Ishikawa (cell line): Measurements from ENCODE around the gene RELL1.
A peak's percentile ranks its signal among the peaks of the same experiment; 100 is the strongest.

Source experiments
- CEBPB ChIP-seq: IDR thresholded peaks from 2 replicates; pipeline ENCODE4 v1.6.1; 2012
- CREB1 ChIP-seq: IDR thresholded peaks from 2 replicates; pipeline ENCODE4 v1.6.1; 2012; ENCODE audit warnings: low read depth
- EGR1 ChIP-seq: IDR thresholded peaks from 2 replicates; pipeline ENCODE4 v1.6.1; 2012
- EP300 ChIP-seq: IDR thresholded peaks from 2 replicates; pipeline ENCODE4 v1.6.1; 2012; ENCODE audit warnings: borderline replicate concordance
- FOXM1 ChIP-seq: IDR thresholded peaks from 2 replicates; pipeline ENCODE4 v1.6.1; 2012; ENCODE audit warnings: low read depth, borderline replicate concordance
- NFIC ChIP-seq: IDR thresholded peaks from 2 replicates; pipeline ENCODE4 v1.6.1; 2012
- RAD21 ChIP-seq: IDR thresholded peaks from 2 replicates; pipeline ENCODE4 v1.6.1; 2012; ENCODE audit warnings: low read depth
- TAF1 ChIP-seq: IDR thresholded peaks from 2 replicates; pipeline ENCODE4 v1.6.1; 2012; ENCODE audit warnings: low read depth, mild to moderate bottlenecking
- TCF12 ChIP-seq: IDR thresholded peaks from 2 replicates; pipeline ENCODE4 v1.6.1; 2012; ENCODE audit warnings: low read depth
- TEAD4 ChIP-seq: IDR thresholded peaks from 2 replicates; pipeline ENCODE4 v1.6.1; 2012
- YY1 ChIP-seq: IDR thresholded peaks from 2 replicates; pipeline ENCODE4 v1.6.1; 2012; ENCODE audit warnings: low read depth
- ZBTB7A ChIP-seq: IDR thresholded peaks from 2 replicates; pipeline ENCODE4 v1.6.1; 2012; ENCODE audit warnings: low read depth
- TF ChIP-seq, protein P1 (sequence below): IDR thresholded peaks from 2 replicates; pipeline ENCODE4 v1.6.1; 2012; ENCODE audit warnings: low read depth, mild to moderate bottlenecking
- TF ChIP-seq, protein P2 (sequence below): IDR thresholded peaks from 2 replicates; pipeline ENCODE4 v1.6.1; 2012
- TF ChIP-seq, protein P3 (sequence below): IDR thresholded peaks from 2 replicates; pipeline ENCODE4 v1.6.1; 2012

RELL1 gene, protein sequence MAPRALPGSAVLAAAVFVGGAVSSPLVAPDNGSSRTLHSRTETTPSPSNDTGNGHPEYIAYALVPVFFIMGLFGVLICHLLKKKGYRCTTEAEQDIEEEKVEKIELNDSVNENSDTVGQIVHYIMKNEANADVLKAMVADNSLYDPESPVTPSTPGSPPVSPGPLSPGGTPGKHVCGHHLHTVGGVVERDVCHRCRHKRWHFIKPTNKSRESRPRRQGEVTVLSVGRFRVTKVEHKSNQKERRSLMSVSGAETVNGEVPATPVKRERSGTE

DNA sequence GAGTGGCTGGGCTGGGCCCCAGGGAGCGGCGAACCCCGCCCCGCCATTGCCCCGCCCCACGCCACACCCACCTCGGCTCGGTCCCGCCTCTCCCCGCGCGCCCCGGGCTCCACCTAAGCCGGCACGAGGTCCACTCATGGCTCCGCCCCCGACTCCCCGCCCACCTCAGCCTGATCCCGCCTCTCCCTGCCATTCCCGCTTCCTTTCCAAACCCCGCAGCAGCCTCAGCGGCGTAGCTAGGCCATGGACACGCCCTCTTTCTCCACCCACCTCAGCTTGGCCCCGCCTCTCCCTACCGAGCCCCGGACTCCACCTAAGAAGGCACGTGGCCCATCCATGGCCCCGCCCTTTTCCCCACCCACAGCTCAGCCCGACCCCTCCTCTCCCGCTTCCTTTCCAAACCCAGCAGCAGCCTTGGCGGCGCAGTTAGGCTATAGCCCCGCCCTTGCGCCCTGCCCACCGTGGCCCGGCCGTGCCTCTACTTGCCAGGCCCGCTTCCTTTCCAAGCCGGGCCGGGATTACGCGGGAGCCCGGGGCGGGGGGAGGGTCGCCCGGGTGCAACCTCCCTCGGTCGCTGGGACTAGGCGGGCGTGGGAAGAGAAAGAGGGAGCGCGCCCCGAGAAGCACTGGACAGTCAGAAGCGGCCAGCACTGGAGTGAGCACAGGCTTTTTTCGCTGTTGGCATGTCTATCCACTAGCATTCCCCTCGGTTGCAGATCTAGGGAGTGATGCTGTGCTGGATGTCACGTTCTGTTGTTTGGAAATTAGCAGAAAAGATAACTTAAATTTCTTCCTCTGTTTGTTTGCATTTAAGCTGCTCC is at the start of gene RELL1:
TSS of gene RELL1 (minus strand) at position 4 of the 821 bp plus-strand sequence. CDS start 89 bp downstream, outside the sequence.
- TF ChIP-seq FOXM1 (no peak), TCF12 (peak; percentile 24; the same call in 1 of the 2 replicates), NFIC (0 out of 2 replicates have a peak, but pooled peaks have one; percentile 28), ZBTB7A (no peak), TAF1 (no peak), EGR1 (no peak), YY1 (no peak)
- TF ChIP-seq, protein P1, sequence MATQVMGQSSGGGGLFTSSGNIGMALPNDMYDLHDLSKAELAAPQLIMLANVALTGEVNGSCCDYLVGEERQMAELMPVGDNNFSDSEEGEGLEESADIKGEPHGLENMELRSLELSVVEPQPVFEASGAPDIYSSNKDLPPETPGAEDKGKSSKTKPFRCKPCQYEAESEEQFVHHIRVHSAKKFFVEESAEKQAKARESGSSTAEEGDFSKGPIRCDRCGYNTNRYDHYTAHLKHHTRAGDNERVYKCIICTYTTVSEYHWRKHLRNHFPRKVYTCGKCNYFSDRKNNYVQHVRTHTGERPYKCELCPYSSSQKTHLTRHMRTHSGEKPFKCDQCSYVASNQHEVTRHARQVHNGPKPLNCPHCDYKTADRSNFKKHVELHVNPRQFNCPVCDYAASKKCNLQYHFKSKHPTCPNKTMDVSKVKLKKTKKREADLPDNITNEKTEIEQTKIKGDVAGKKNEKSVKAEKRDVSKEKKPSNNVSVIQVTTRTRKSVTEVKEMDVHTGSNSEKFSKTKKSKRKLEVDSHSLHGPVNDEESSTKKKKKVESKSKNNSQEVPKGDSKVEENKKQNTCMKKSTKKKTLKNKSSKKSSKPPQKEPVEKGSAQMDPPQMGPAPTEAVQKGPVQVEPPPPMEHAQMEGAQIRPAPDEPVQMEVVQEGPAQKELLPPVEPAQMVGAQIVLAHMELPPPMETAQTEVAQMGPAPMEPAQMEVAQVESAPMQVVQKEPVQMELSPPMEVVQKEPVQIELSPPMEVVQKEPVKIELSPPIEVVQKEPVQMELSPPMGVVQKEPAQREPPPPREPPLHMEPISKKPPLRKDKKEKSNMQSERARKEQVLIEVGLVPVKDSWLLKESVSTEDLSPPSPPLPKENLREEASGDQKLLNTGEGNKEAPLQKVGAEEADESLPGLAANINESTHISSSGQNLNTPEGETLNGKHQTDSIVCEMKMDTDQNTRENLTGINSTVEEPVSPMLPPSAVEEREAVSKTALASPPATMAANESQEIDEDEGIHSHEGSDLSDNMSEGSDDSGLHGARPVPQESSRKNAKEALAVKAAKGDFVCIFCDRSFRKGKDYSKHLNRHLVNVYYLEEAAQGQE: no peak
- TF ChIP-seq, protein P2, sequence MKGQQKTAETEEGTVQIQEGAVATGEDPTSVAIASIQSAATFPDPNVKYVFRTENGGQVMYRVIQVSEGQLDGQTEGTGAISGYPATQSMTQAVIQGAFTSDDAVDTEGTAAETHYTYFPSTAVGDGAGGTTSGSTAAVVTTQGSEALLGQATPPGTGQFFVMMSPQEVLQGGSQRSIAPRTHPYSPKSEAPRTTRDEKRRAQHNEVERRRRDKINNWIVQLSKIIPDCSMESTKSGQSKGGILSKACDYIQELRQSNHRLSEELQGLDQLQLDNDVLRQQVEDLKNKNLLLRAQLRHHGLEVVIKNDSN: peak; percentile 93
- TF ChIP-seq, protein P3, sequence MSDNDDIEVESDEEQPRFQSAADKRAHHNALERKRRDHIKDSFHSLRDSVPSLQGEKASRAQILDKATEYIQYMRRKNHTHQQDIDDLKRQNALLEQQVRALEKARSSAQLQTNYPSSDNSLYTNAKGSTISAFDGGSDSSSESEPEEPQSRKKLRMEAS: peak; percentile 66

DNA sequence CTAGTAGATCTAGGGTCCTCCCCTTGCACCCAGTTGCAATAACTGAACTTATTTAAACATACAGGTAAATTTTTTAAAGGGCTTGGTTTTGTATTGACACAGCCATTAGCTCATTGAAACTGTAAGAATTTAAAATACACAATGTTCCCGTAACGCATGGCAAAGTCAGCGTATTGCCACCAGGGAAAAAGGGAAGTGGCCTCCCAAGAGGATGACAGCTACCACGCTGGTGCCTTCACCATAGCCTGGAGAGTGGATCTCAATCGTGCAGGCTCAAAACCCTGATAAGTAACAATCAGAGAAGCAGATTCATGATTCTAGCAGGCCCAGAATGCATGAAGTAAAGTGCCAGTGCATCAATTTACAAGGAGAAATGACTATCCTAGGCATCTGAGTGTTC is 49.4 kb upstream of the RELL1 start:
- no peak for TF ChIP-seq EGR1
- TF ChIP-seq FOXM1: no peak
- TF ChIP-seq CREB1: no peak
- no peak for TF ChIP-seq TEAD4
- no peak for TF ChIP-seq TCF12
- no peak for TF ChIP-seq NFIC
- no peak for TF ChIP-seq CEBPB
- TF ChIP-seq, protein P2: no peak
- TF ChIP-seq YY1: no peak
- TF ChIP-seq, protein P3: no peak
- TF ChIP-seq ZBTB7A: no peak
- TF ChIP-seq, protein P1: no peak

DNA sequence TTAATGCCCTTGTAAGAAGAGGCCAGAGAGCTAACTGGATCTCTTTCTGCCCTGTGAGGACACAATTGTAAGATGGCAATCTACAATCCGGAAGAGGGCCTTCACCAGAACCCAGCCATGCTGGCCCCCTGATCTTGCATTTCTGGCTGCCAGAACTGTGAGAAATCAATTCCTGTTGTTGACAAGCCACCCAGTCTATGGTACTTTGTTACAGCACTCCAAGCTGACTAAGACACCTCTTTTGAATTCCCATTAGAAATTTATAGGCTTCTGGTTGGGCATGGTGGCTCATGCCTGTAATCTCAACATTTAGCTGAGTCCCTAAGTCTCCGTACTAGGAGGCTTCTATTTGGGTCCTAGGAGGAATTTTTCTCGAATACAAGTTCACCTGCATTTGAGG is 48.8 kb upstream of the RELL1 start:
- TF ChIP-seq RAD21 (no peak), EGR1 (no peak), CEBPB (no peak), YY1 (no peak), NFIC (no peak), FOXM1 (no peak), CREB1 (no peak), ZBTB7A (no peak), EP300 (no peak), TCF12 (no peak), TEAD4 (no peak)
- TF ChIP-seq, protein P3: no peak
- TF ChIP-seq, protein P2: no peak
- TF ChIP-seq, protein P1: no peak
